HCT116 (cell line): ENCODE data around the gene RNF186. TPM values are rescaled to one million over a fixed set of nuclear protein-coding genes. Genes with fewer than 3 reads are reported as not detected.
A peak's percentile ranks its signal among the peaks of the same experiment; 100 is the strongest.

Experiments used
- ATAC-seq: fragments of 200-7000 bp; cut with Tn5 transposase; 2 replicates; pipeline ENCODE4 v1.9.1; 2020; ENCODE audit warnings: mild to moderate bottlenecking, moderate library complexity
- BruUV-seq: library from RNA; stranded (reverse); fragments of 400-500 nt; replicated peaks from 2 replicates; lab custom pipeline; 2021; lab: Mats Ljungman, UMichigan
- CTCF ChIA-PET: fragments of 300-600 bp; sonication (Branson Sonifier 250); formaldehyde crosslinking; loops from one replicate; lab custom pipeline; 2021; ENCODE audit warnings: antibody characterized with exemption; lab: Charles Lee
- POLR2A ChIA-PET: fragments of 300-600, 350-600 bp; sonication (Branson Sonifier 250); formaldehyde crosslinking; loops from one replicate; lab custom pipeline; 2021; ENCODE audit warnings: antibody characterized with exemption; lab: Charles Lee
- RAD21 ChIA-PET, 2 experiments: fragments of 300-600 bp; sonication (Branson Sonifier 250); formaldehyde crosslinking; loops; one replicate each; lab custom pipeline; 2023; ENCODE audit warnings: low total read pairs in 2 of 2; ENCODE audit not compliant: uncharacterized antibody in 2 of 2, unreplicated experiment in 2 of 2, low non-redundant PET in 1 of 2; lab: Charles Lee
- DNase-seq: peaks from one replicate; pipeline ENCODE4 v3.0.0-alpha.2; 2010; ENCODE audit warnings: low read depth, low spot score
- H2AFZ ChIP-seq: fragments of 200-600 bp; shearing (Covaris generic), sonication (generic); 2 replicates; pipeline ENCODE4 v1.6.1; 2017; ENCODE audit warnings: low read depth, mixed run types, mixed read lengths, antibody characterized with exemption, low read length; ENCODE audit not compliant: poor library complexity, severe bottlenecking
- H3K27ac ChIP-seq: 2 replicates; pipeline ENCODE4 v1.5.1; 2012; ENCODE audit warnings: low read depth, low read length
- H3K27me3 ChIP-seq: fragments of 200-600 bp; sonication (generic); 2 replicates; pipeline ENCODE4 v1.6.1; 2016; ENCODE audit warnings: mixed run types, low read length, mixed read lengths; ENCODE audit not compliant: insufficient read depth
- H3K36me3 ChIP-seq, 2 experiments: fragments of 200-500 bp in 1 of 2; fragments of 200-600 bp in 1 of 2; sonication (Bioruptor generic) in 1 of 2; sonication (generic) in 1 of 2; 2 replicates each; pipeline versions ENCODE4 v1.5.1 to v1.6.1; 2014 to 2016; ENCODE audit warnings: low read length in 2 of 2, inconsistent platforms in 1 of 2, mixed read lengths in 1 of 2, mixed run types in 1 of 2; ENCODE audit not compliant: insufficient read depth in 2 of 2, control insufficient read depth in 1 of 2
- H3K4me1 ChIP-seq, 2 experiments: fragments of 200-600 bp in 1 of 2; sonication (generic) in 1 of 2; 2 replicates each; pipeline versions ENCODE4 v1.5.1 to v1.6.1; 2012 to 2017; ENCODE audit warnings: low read length in 2 of 2, inconsistent platforms in 1 of 2, mild to moderate bottlenecking in 1 of 2, mixed read lengths in 1 of 2, mixed run types in 1 of 2, moderate library complexity in 1 of 2; ENCODE audit not compliant: insufficient read depth in 2 of 2, control insufficient read depth in 1 of 2
- H3K4me2 ChIP-seq: fragments of 200-600 bp; sonication (generic); 2 replicates; pipeline ENCODE4 v1.6.1; 2017; ENCODE audit warnings: mixed run types, low read length, mixed read lengths
- H3K4me3 ChIP-seq, 2 experiments: fragments of 200-600 bp in 1 of 2; sonication (generic) in 1 of 2; replicated peaks in 1 of 2; 2 replicates each; pipeline ENCODE4 v1.5.1; 2011 to 2016; ENCODE audit warnings: low read length in 2 of 2, control low read depth in 1 of 2, low read depth in 1 of 2, mild to moderate bottlenecking in 1 of 2, mixed read lengths in 1 of 2, mixed run types in 1 of 2
- H3K79me2 ChIP-seq: fragments of 200-600 bp; sonication (generic); 2 replicates; pipeline ENCODE4 v1.6.1; 2017; ENCODE audit warnings: mild to moderate bottlenecking, mixed run types, low read length, moderate library complexity, mixed read lengths; ENCODE audit not compliant: insufficient read depth
- H3K9ac ChIP-seq: fragments of 200-600 bp; sonication (generic); 2 replicates; pipeline ENCODE4 v1.6.1; 2016; ENCODE audit warnings: low read length, mixed read lengths
- H3K9me2 ChIP-seq: fragments of 200-600 bp; sonication (generic), shearing (Covaris generic); 2 replicates; pipeline ENCODE4 v1.6.1; 2017; ENCODE audit warnings: mixed run types, mild to moderate bottlenecking, moderate library complexity; ENCODE audit not compliant: insufficient read depth
- H3K9me3 ChIP-seq, 2 experiments: fragments of 200-500 bp in 1 of 2; fragments of 200-600 bp in 1 of 2; sonication (Bioruptor generic) in 1 of 2; sonication (generic) in 1 of 2; 2 replicates each; pipeline ENCODE4 v1.6.1; 2014 to 2017; ENCODE audit warnings: low read length in 2 of 2, mixed read lengths in 2 of 2, inconsistent platforms in 1 of 2, low read depth in 1 of 2, mild to moderate bottlenecking in 1 of 2, mixed run types in 1 of 2, moderate library complexity in 1 of 2; ENCODE audit not compliant: control insufficient read depth in 1 of 2, insufficient read depth in 1 of 2
- H4K20me1 ChIP-seq: fragments of 200-600 bp; sonication (generic), shearing (Covaris generic); 2 replicates; pipeline ENCODE4 v1.6.1; 2017; ENCODE audit warnings: mixed run types, mild to moderate bottlenecking, moderate library complexity; ENCODE audit not compliant: insufficient read depth
- ATF3 ChIP-seq: IDR thresholded peaks from 2 replicates; pipeline ENCODE4 v1.6.1; 2012
- CBX3 ChIP-seq: IDR thresholded peaks from 2 replicates; pipeline ENCODE4 v1.6.1; 2012; ENCODE audit warnings: low read depth
- ELF1 ChIP-seq: IDR thresholded peaks from 2 replicates; pipeline ENCODE4 v1.6.1; 2012; ENCODE audit warnings: low read depth, borderline replicate concordance
- EZH2 ChIP-seq: fragments of 200-600 bp; sonication (generic); IDR thresholded peaks from 2 replicates; pipeline ENCODE4 v1.6.1; 2017; ENCODE audit warnings: antibody characterized with exemption, mixed run types
- EZH2phosphoT487 ChIP-seq: fragments of 200-600 bp; IDR thresholded peaks from 2 replicates; pipeline ENCODE4 v1.6.1; 2018; ENCODE audit warnings: antibody characterized with exemption, borderline replicate concordance
- FOSL1 ChIP-seq: IDR thresholded peaks from 2 replicates; pipeline ENCODE4 v1.6.1; 2012; ENCODE audit warnings: low read depth
- JUND ChIP-seq: IDR thresholded peaks from 2 replicates; pipeline ENCODE4 v1.6.1; 2012
- MAX ChIP-seq: IDR thresholded peaks from 2 replicates; pipeline ENCODE4 v1.6.1; 2012
- POLR2A ChIP-seq: IDR thresholded peaks from 2 replicates; pipeline ENCODE4 v1.7.0; 2011; ENCODE audit warnings: borderline replicate concordance; ENCODE audit not compliant: insufficient read depth, insufficient read length; ENCODE audit errors: extremely low read depth
- POLR2AphosphoS5 ChIP-seq: IDR thresholded peaks from 2 replicates; pipeline ENCODE4 v1.6.1; 2011; ENCODE audit warnings: mild to moderate bottlenecking, low read depth, low read length, moderate library complexity
- SP1 ChIP-seq: IDR thresholded peaks from 2 replicates; pipeline ENCODE4 v1.6.1; 2012; ENCODE audit warnings: low read depth
- SRF ChIP-seq: IDR thresholded peaks from 2 replicates; pipeline ENCODE4 v1.6.1; 2012; ENCODE audit warnings: low read depth
- YY1 ChIP-seq: IDR thresholded peaks from 2 replicates; pipeline ENCODE4 v1.6.1; 2011; ENCODE audit warnings: low read length, low read depth, moderate library complexity, mild to moderate bottlenecking; ENCODE audit not compliant: insufficient replicate concordance; ENCODE audit errors: extremely low read depth
- ZBTB33 ChIP-seq: IDR thresholded peaks from 2 replicates; pipeline ENCODE4 v1.6.1; 2011; ENCODE audit warnings: mild to moderate bottlenecking, low read length, moderate library complexity; ENCODE audit not compliant: insufficient replicate concordance; ENCODE audit errors: extremely low read depth
- ZNF274 ChIP-seq: fragments of 200-500 bp; sonication (Bioruptor generic); IDR thresholded peaks from 2 replicates; pipeline ENCODE4 v1.6.1; 2014; ENCODE audit warnings: mild to moderate bottlenecking, low read depth, low read length, inconsistent platforms
- intact Hi-C: fragments of 100-400 bp; cut with micrococcal nuclease; formaldehyde crosslinking; loops from 2 replicates; pipeline ENCODE4 v1.10.0; 2022
- total RNA-seq: library from RNA; stranded (reverse); gene quantifications from one replicate; pipeline ENCODE4 v1.2.1, GENCODE V29; 2021; ENCODE audit not compliant: unreplicated experiment

The RNF186 gene
- total RNA-seq, 1 experiment from 2014 or later: not detected

GRCh38 chr1:19786988-19787423 is 28.1 kb downstream of the RNF186 start:
- H2AFZ ChIP-seq: no peak overlapping the region
- TF ChIP-seq FOSL1 (no peak), EZH2 (no peak), SRF (no peak), POLR2A (no peak), ATF3 (no peak), POLR2AphosphoS5 (no peak), MAX (no peak)
- no peaks in the 10 kb centered on the region for H3K27me3 ChIP-seq
- DNase-seq (no peak), ATAC-seq (no peak)
- H3K9me3 ChIP-seq: no peaks in the 10 kb centered on the region
- BruUV-seq: no TSS peak
- H3K4me2 ChIP-seq: no peak overlapping the region
- no peak overlapping the region for H3K27ac ChIP-seq
- ChIA-PET RAD21 (no interaction called here), POLR2A (no interaction called here), CTCF (no interaction called here)
- no peak overlapping the region for H3K9ac ChIP-seq
- H3K4me1 ChIP-seq: peaks cover 0 to 6% of the 10 kb centered on the region in 2 experiments; a peak in 1 of 4 replicates
- no peaks in the 10 kb centered on the region for H3K36me3 ChIP-seq
- no peak overlapping the region for H3K4me3 ChIP-seq
- H3K9me2 ChIP-seq: no peaks in the 10 kb centered on the region
- no peaks in the 10 kb centered on the region for H4K20me1 ChIP-seq
- no peaks in the 10 kb centered on the region for H3K79me2 ChIP-seq
- intact Hi-C loops: no loop called here

GRCh38 chr1:19785660-19786059 is 29.4 kb downstream of the RNF186 start:
- ChIA-PET RAD21 (no interaction called here), CTCF (no interaction called here)
- Histone ChIP-seq H3K36me3 (no peaks in the 10 kb centered on the region), H3K4me3 (no peak overlapping the region), H3K79me2 (no peaks in the 10 kb centered on the region)
- intact Hi-C loops: no loop called here
- no peak for TF ChIP-seq CBX3
- TF ChIP-seq ELF1: no peak
- no peak for TF ChIP-seq POLR2AphosphoS5
- TF ChIP-seq SRF: no peak
- TF ChIP-seq ZBTB33: no peak
- TF ChIP-seq POLR2A: no peak
- no peak for TF ChIP-seq JUND
- no peak for TF ChIP-seq SP1
- TF ChIP-seq FOSL1: no peak
- TF ChIP-seq EZH2: no peak
- no peak for TF ChIP-seq YY1
- no peak for TF ChIP-seq EZH2phosphoT487
- TF ChIP-seq ZNF274: no peak
- TF ChIP-seq, all 23 proteins: peak for 0
- ATAC-seq: peak; percentile 47; the same call in 1 of the 2 replicates
- Histone ChIP-seq H3K9me2 (no peaks in the 10 kb centered on the region), H3K27me3 (no peaks in the 10 kb centered on the region), H4K20me1 (no peaks in the 10 kb centered on the region), H2AFZ (no peak overlapping the region), H3K4me1 (peaks cover 0 to 6% of the 10 kb centered on the region in 2 experiments; a peak in 1 of 4 replicates), H3K4me2 (no peak overlapping the region), H3K27ac (no peak overlapping the region), H3K9ac (no peak overlapping the region), H3K9me3 (no peaks in the 10 kb centered on the region)
- DNase-seq: no peak
- BruUV-seq: no TSS peak
- POLR2A ChIA-PET: no interaction called here
